Adipocyte (in vitro differentiated cells): ENCODE data around the gene INPP5J.

Experiments
- DNase-seq: peaks from one replicate; pipeline ENCODE4 v3.0.0-alpha.2; 2015; ENCODE audit warnings: low read depth
- H3K27me3 ChIP-seq: replicated peaks from 2 replicates; pipeline ENCODE4 v1.7.0; 2013; ENCODE audit warnings: mild to moderate bottlenecking, low read length, moderate library complexity; ENCODE audit not compliant: control insufficient read depth, insufficient read depth
- H3K36me3 ChIP-seq: 2 replicates; pipeline ENCODE4 v1.7.0; 2013; ENCODE audit warnings: low read length, mild to moderate bottlenecking, moderate library complexity; ENCODE audit not compliant: control insufficient read depth, insufficient read depth, severe bottlenecking
- H3K4me1 ChIP-seq: 2 replicates; pipeline ENCODE4 v1.7.0; 2013; ENCODE audit warnings: mild to moderate bottlenecking, low read length, moderate library complexity; ENCODE audit not compliant: control insufficient read depth, insufficient read depth
- H3K4me3 ChIP-seq: 2 replicates; pipeline ENCODE4 v1.7.0; 2013; ENCODE audit warnings: mild to moderate bottlenecking, low read length, moderate library complexity
- H3K9ac ChIP-seq: 2 replicates; pipeline ENCODE4 v1.7.0; 2013; ENCODE audit warnings: mild to moderate bottlenecking, low read length, moderate library complexity
- H3K9me3 ChIP-seq: 2 replicates; pipeline ENCODE4 v1.7.0; 2013; ENCODE audit warnings: mild to moderate bottlenecking, low read length, moderate library complexity; ENCODE audit not compliant: control insufficient read depth

INPP5J gene

GRCh38 chr22:31082606-31083376 is 40.0 kb upstream of the INPP5J start:
- DNase-seq: peak; percentile 59
- Histone ChIP-seq H3K27me3 (no peaks in the 10 kb centered on the region), H3K36me3 (peaks cover 2% of the 10 kb centered on the region), H3K4me3 (peak overlapping the region; percentile 91), H3K9ac (peak overlapping the region; percentile 93), H3K9me3 (no peaks in the 10 kb centered on the region), H3K4me1 (peaks cover 33% of the 10 kb centered on the region)

- Histone ChIP-seq H3K27me3 (no peaks in the 10 kb centered on the region), H3K9ac (peak overlapping the region; percentile 93), H3K9me3 (no peaks in the 10 kb centered on the region), H3K4me3 (peak overlapping the region; percentile 91), H3K4me1 (peaks cover 33% of the 10 kb centered on the region), H3K36me3 (peaks cover 6% of the 10 kb centered on the region)
- no peak for DNase-seq
Observed at GRCh38 chr22:31083377-31083768, 39.4 kb upstream of the INPP5J start.

DNA sequence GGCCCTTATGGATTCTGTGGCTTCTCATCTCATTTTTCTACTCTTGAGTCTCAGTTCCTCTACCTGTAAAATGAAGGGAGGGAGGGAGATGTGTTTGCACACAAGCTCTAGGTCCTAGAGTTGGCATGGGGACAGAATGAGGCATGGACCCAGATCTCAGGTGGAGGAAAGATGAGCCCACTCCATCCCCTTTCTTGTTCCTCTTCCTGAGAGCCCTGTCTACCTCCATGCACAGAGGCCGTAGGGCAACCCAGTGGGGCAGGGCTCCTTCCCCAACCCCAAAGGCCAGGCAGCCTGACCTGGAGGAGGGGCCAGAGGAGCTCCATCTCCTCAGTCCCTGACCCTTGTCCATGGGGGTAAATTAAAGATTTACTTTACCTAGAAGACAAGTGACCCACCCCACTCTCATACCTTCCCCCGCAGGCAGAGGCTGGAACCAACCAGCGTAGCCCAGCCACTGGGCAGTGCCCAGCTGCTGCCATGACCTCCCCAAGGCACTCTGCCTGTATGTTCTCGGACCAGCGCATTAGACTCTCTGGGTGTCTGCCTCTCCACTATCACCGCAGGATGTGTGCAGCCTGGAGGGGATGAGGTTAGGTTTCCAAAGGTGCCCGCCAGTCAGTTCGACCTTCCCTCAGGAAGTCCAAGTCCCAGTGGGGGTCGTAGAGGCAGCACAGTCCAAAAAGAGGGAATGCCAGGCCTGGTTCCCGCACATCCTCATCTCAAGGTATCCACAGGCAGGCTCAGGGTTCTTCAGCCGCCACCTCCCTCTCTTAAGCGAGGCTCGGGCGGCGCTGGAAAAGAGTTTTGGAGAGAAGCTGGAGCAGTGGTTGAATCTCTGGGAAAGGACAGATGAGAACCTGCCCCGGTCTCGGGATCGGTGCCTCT is 38.6 kb upstream of the INPP5J start:
- H3K9ac ChIP-seq: peak overlapping the region; percentile 92
- no peak for DNase-seq
- H3K4me3 ChIP-seq: peak overlapping the region; percentile 82
- peaks cover 40% of the 10 kb centered on the region for H3K4me1 ChIP-seq
- peaks cover 11% of the 10 kb centered on the region for H3K36me3 ChIP-seq
- H3K27me3 ChIP-seq: no peaks in the 10 kb centered on the region
- no peaks in the 10 kb centered on the region for H3K9me3 ChIP-seq

DNA sequence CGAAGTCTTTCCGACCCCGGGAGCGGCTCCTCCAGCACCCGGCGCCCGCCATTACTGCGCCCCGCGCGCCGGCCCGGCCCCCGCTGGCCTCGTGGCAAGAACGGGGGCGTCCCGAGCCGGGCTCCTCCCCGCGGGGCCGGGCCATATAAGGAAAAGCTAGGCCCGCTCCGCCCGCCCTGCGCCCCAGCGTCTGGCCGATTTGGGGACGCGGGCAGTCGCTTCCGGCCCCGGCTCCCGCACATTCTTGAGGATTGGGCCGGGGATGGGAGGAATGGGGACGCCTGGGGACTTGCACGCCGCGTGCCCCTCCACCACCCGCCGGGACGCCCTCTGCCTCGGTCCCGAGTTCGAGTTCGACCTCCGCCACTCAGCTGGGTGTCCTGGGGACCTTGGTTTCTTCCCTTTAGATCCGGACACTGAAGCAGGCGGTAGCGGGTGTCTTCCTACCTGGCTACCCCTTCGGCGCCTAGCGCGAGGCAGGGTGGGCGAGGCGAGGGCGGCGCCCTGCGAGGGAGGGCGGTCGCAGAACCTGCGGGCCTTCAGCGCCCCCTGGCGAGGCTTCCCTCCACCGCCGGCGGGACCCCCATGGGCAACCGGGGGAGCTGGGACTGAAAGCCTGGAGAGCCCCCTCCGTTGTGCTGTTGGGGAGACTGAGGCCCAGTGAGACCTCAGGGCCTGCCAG is 37.8 kb upstream of the INPP5J start:
- no peaks in the 10 kb centered on the region for H3K9me3 ChIP-seq
- H3K27me3 ChIP-seq: no peaks in the 10 kb centered on the region
- H3K36me3 ChIP-seq: peaks cover 18% of the 10 kb centered on the region
- peak overlapping the region; percentile 82 for H3K4me3 ChIP-seq
- peaks cover 43% of the 10 kb centered on the region for H3K4me1 ChIP-seq
- peak; percentile 94 for DNase-seq
- H3K9ac ChIP-seq: peak overlapping the region; percentile 92

DNA sequence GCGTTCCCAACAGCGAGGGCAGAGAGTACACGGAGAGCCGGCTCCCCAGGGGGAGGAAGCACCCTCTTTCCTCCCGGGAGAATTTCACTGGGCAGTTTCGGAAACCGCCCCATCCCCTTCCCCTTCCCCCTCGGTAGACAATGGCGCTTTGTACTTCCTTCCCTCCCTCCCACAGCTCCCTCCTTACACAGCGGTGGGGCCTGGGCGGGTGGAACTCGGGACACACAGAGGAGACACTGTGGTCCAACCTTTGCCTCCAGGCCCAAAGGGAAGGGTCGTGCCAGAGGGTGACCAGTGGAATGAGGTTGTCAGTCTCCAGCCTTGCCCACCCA is 37.3 kb upstream of the INPP5J start:
- Histone ChIP-seq H3K9me3 (no peaks in the 10 kb centered on the region), H3K36me3 (peaks cover 19% of the 10 kb centered on the region), H3K9ac (peak overlapping the region; percentile 92), H3K27me3 (no peaks in the 10 kb centered on the region), H3K4me1 (peaks cover 41% of the 10 kb centered on the region), H3K4me3 (peak overlapping the region; percentile 82)
- DNase-seq: no peak

DNA sequence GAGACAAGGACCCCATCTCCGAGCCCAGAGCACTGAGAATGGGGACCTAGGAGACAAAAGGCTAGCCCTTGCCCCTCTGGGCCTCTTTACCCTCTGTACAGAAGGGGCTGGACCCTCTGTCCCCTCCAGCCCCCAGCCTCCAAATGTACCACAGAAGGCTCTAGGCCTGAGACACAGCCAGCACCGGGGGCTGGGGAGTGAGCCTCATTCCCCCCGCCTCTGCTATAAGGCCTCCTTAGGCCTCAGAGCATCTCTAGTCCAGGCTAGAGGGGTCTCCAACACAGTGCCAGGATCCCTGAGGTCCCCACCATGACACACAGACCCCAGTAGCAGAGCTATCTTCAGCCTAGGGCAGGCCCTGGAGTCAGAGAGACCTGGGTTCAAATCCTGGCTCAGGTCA is 36.8 kb upstream of the INPP5J start:
- H3K4me1 ChIP-seq: peaks cover 38% of the 10 kb centered on the region
- no peak for DNase-seq
- H3K9me3 ChIP-seq: no peaks in the 10 kb centered on the region
- H3K4me3 ChIP-seq: no peak overlapping the region
- peaks cover 24% of the 10 kb centered on the region for H3K36me3 ChIP-seq
- H3K9ac ChIP-seq: peak overlapping the region; percentile 92
- no peaks in the 10 kb centered on the region for H3K27me3 ChIP-seq

- H3K9me3 ChIP-seq: no peaks in the 10 kb centered on the region
- H3K36me3 ChIP-seq: peaks cover 32% of the 10 kb centered on the region
- peak overlapping the region; percentile 92 for H3K9ac ChIP-seq
- no peaks in the 10 kb centered on the region for H3K27me3 ChIP-seq
- DNase-seq: no peak
- H3K4me3 ChIP-seq: no peak overlapping the region
- peaks cover 34% of the 10 kb centered on the region for H3K4me1 ChIP-seq
Observed at GRCh38 chr22:31086703-31087330, 35.9 kb upstream of the INPP5J start.

- Histone ChIP-seq H3K36me3 (peaks cover 39% of the 10 kb centered on the region), H3K27me3 (no peaks in the 10 kb centered on the region), H3K4me3 (no peak overlapping the region), H3K4me1 (peaks cover 26% of the 10 kb centered on the region), H3K9me3 (no peaks in the 10 kb centered on the region), H3K9ac (no peak overlapping the region)
- DNase-seq: no peak
Observed at GRCh38 chr22:31087744-31088215, 35.0 kb upstream of the INPP5J start.

DNA sequence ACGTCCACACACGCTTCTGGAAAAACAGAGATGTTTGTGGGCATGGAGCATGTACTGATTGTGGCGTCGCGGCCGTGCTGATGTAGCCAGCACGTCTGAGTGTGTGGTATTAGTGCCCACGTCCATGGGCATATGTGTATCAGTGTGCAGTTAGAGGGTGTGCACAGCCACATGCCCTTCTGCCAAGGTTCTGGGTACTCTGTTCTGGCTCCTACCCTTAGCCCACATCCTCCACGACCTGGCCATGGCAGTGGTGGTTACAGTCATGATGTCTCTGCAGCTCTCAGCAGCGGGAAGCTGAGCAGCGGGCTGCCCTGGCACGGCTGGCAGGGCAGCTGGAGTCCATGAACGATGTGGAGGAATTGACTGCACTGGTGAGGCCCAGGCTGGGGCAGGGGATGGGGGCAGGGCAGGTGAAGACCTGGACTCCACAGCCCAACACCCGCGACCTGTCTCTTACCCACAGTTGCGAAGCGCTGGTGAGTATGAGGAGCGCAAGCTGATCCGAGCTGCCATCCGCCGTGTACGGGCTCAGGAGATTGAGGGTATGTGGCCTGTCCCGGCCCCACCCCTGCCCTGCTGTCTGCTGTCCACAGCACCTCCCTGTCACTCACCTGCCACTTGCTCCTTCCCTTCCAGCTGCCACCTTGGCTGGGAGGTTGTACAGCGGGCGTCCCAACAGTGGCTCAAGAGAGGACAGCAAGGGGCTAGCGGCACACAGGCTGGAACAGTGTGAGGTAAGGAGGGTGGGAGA is 34.4 kb upstream of the INPP5J start:
- Histone ChIP-seq H3K36me3 (peaks cover 41% of the 10 kb centered on the region), H3K9me3 (no peaks in the 10 kb centered on the region), H3K9ac (peak overlapping the region; percentile 65), H3K27me3 (no peaks in the 10 kb centered on the region), H3K4me3 (no peak overlapping the region), H3K4me1 (peaks cover 20% of the 10 kb centered on the region)
- DNase-seq: no peak
